IPS DF 6.9 (cell line): ENCODE measurements around the gene RNF214.
"Not testable (repeated sequence)": the region's sequence is repeated elsewhere in the genome, so short reads cannot be mapped to it uniquely, and the experiment has no call there.

Source experiments
- DNase-seq: peaks from one replicate; pipeline ENCODE4 v3.0.0-alpha.2; 2013; ENCODE audit warnings: low read depth, low spot score
- H3K27ac ChIP-seq: one replicate; pipeline ENCODE4 v1.5.1; 2013; ENCODE audit warnings: low read length, control low read depth
- H3K27me3 ChIP-seq: 2 replicates; pipeline ENCODE4 v1.6.1; 2013; ENCODE audit warnings: mild to moderate bottlenecking, low read length; ENCODE audit not compliant: control insufficient read depth, insufficient read depth
- H3K36me3 ChIP-seq: 2 replicates; pipeline ENCODE4 v1.6.1; 2013; ENCODE audit warnings: low read length; ENCODE audit not compliant: control insufficient read depth, insufficient read depth
- H3K4me1 ChIP-seq: 2 replicates; pipeline ENCODE4 v1.6.1; 2013; ENCODE audit warnings: low read length; ENCODE audit not compliant: control insufficient read depth, insufficient read depth
- H3K4me3 ChIP-seq: 2 replicates; pipeline ENCODE4 v1.5.1; 2013; ENCODE audit warnings: mild to moderate bottlenecking, low read length
- H3K9me3 ChIP-seq: 2 replicates; pipeline ENCODE4 v1.6.1; 2013; ENCODE audit warnings: low read length, inconsistent platforms; ENCODE audit not compliant: control insufficient read depth, insufficient read depth
- WGBS: extraction: QIAGEN DNeasy Blood & Tissue Kit; methylation state at CpG from one replicate; pipeline ENCODE4 v1.1.7; 2013; ENCODE audit warnings: mixed read lengths, missing lambda C conversion rate; ENCODE audit not compliant: insufficient read length, insufficient coverage; 5-methylcytosine and 5-hydroxymethylcytosine counted together

The RNF214 gene

GRCh38 chr11:117315285-117316196 lies 83.1 kb downstream of the RNF214 start:
- no peak for DNase-seq
- no CpG with 5 or more reads among the region's 62 CpGs for WGBS

GRCh38 chr11:117316197-117316961 lies 83.9 kb downstream of the RNF214 start, which contains the start of gene BACE1:
TSS of gene BACE1 (minus strand) at chr11:117316256. CDS start at chr11:117315795, 461 bp downstream.
- DNase-seq = peak; percentile 74
- no peaks in the 10 kb centered on the region for H3K9me3 ChIP-seq
- peaks cover 5% of the 10 kb centered on the region for H3K4me1 ChIP-seq
- no peak within 1 kb of the TSS for H3K27ac ChIP-seq
- WGBS = 100% methylated on average over 2 of the region's 29 CpGs
- no peaks in the 10 kb centered on the region for H3K27me3 ChIP-seq
- peak within 1 kb of the TSS; percentile 58; the same call in 1 of the 2 replicates for H3K4me3 ChIP-seq
- H3K36me3 ChIP-seq = no peaks in the 10 kb centered on the region

More at GRCh38 chr11:117315285-117316196, 83.1 kb downstream of the RNF214 start:
- no peaks in the 10 kb centered on the region for H3K36me3 ChIP-seq
- no peaks in the 10 kb centered on the region for H3K9me3 ChIP-seq
- peaks cover 5% of the 10 kb centered on the region for H3K4me1 ChIP-seq
- H3K27ac ChIP-seq = no peak overlapping the region
- peak overlapping the region; percentile 58; the same call in 1 of the 2 replicates for H3K4me3 ChIP-seq
- no peaks in the 10 kb centered on the region for H3K27me3 ChIP-seq

GRCh38 chr11:117318738-117319137 lies 86.3 kb downstream of the RNF214 start:
- H3K36me3 ChIP-seq = no peaks in the 10 kb centered on the region
- no peak overlapping the region for H3K4me3 ChIP-seq
- H3K27me3 ChIP-seq = no peaks in the 10 kb centered on the region
- no CpG with 5 or more reads among the region's 7 CpGs for WGBS
- peaks cover 5% of the 10 kb centered on the region for H3K4me1 ChIP-seq
- no peak for DNase-seq
- no peaks in the 10 kb centered on the region for H3K9me3 ChIP-seq
- H3K27ac ChIP-seq = no peak overlapping the region

GRCh38 chr11:117319214-117319840 lies 86.9 kb downstream of the RNF214 start:
- H3K27ac ChIP-seq = no peak overlapping the region
- no CpG with 5 or more reads among the region's 5 CpGs for WGBS
- no peaks in the 10 kb centered on the region for H3K36me3 ChIP-seq
- no peak for DNase-seq
- H3K27me3 ChIP-seq = no peaks in the 10 kb centered on the region
- H3K9me3 ChIP-seq = no peaks in the 10 kb centered on the region
- H3K4me3 ChIP-seq = no peak overlapping the region
- peaks cover 5% of the 10 kb centered on the region for H3K4me1 ChIP-seq

GRCh38 chr11:117327255-117327566 lies 94.7 kb downstream of the RNF214 start:
- DNase-seq, H3K36me3 ChIP-seq, H3K4me1 ChIP-seq, H3K27me3 ChIP-seq, H3K9me3 ChIP-seq, H3K27ac ChIP-seq: not testable (repeated sequence)
- no CpG with 5 or more reads among the region's 5 CpGs for WGBS
- peak overlapping the region; percentile 94; the same call in 1 of the 2 replicates for H3K4me3 ChIP-seq

GRCh38 chr11:117327567-117328374 lies 95.3 kb downstream of the RNF214 start, which contains the start of gene CEP164:
TSS of gene CEP164 (plus strand) at chr11:117327854. CDS start at chr11:117338587, 10,733 bp downstream.
- H3K4me3 ChIP-seq = peak within 1 kb of the TSS; percentile 94; the same call in 1 of the 2 replicates
- DNase-seq = peak; percentile 85
- H3K27me3 ChIP-seq = no peaks in the 10 kb centered on the region
- WGBS = no CpG with 5 or more reads among the region's 64 CpGs
- H3K27ac ChIP-seq = no peak within 1 kb of the TSS
- H3K4me1 ChIP-seq = no peaks in the 10 kb centered on the region
- no peaks in the 10 kb centered on the region for H3K36me3 ChIP-seq
- no peaks in the 10 kb centered on the region for H3K9me3 ChIP-seq

- Histone ChIP-seq H3K4me3 (peak overlapping the region; percentile 94; the same call in 1 of the 2 replicates), H3K27me3 (no peaks in the 10 kb centered on the region), H3K4me1 (no peaks in the 10 kb centered on the region), H3K9me3 (no peaks in the 10 kb centered on the region), H3K36me3 (no peaks in the 10 kb centered on the region), H3K27ac (no peak overlapping the region)
- no CpG with 5 or more reads among the region's 15 CpGs for WGBS
- no peak for DNase-seq
These were observed 96.0 kb downstream of the RNF214 start for GRCh38 chr11:117328375-117329010.

- H3K27me3 ChIP-seq = no peaks in the 10 kb centered on the region
- WGBS = no CpG with 5 or more reads among the region's 2 CpGs
- H3K36me3 ChIP-seq = no peaks in the 10 kb centered on the region
- no peaks in the 10 kb centered on the region for H3K4me1 ChIP-seq
- H3K9me3 ChIP-seq = no peaks in the 10 kb centered on the region
- H3K27ac ChIP-seq = no peak overlapping the region
- DNase-seq = no peak
- H3K4me3 ChIP-seq = no peak overlapping the region
These were observed 100.4 kb downstream of the RNF214 start for GRCh38 chr11:117332843-117333242.

- no peaks in the 10 kb centered on the region for H3K4me1 ChIP-seq
- H3K36me3 ChIP-seq = no peaks in the 10 kb centered on the region
- H3K4me3 ChIP-seq = no peak overlapping the region
- H3K9me3 ChIP-seq = no peaks in the 10 kb centered on the region
- no peak overlapping the region for H3K27ac ChIP-seq
- no peak for DNase-seq
- no CpG with 5 or more reads among the region's 9 CpGs for WGBS
- H3K27me3 ChIP-seq = no peaks in the 10 kb centered on the region
These were observed 101.4 kb downstream of the RNF214 start for GRCh38 chr11:117333917-117334316.
